Measurements from ENCODE around the gene DSE.

DNA sequence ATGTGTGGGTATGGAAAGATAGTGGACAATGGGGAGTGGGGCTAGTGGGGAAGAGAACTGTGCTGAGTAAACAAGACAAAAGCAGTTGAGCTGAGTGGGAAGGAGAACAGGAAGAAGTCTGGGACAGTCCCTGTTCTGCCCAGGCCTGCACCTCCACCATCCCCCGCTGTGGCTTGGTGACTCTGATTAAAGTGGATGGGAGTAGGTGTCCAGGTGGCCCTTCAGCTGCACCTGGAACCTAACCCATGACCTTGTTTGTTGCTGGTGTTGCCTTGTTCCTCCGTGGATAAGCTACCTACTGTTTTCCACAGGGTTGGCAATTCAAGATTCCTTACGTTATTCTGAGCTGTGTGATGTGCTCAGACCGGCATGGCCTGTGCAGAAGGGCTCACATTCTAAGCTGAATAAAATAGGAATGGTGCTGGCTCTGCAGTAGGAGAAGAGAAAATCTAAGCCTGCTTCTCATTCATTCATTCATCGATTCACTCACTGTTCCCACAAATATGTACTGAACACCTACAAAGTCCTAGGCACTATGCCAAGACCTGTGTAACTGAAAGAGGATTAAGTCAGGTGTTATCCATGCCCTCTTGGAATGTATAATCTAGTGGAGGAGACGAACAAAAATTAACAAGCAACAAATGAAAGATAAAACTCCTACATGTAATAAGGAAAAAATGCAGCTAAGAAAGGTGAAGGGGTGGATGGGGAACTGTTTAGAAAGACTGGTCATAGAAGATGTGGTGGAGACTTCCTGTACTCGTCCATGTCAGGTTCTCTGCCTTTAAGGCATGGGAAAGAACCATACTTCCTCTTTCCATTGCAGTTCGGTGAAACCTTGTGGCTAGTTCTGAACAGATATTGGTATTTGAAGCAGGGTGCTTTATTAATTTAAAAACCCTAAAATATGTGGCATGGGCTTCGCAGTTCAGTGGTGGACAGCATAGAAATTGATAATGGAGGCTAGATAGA is 80.3 kb downstream of the DSE start:
- TF ChIP-seq, protein P1, sequence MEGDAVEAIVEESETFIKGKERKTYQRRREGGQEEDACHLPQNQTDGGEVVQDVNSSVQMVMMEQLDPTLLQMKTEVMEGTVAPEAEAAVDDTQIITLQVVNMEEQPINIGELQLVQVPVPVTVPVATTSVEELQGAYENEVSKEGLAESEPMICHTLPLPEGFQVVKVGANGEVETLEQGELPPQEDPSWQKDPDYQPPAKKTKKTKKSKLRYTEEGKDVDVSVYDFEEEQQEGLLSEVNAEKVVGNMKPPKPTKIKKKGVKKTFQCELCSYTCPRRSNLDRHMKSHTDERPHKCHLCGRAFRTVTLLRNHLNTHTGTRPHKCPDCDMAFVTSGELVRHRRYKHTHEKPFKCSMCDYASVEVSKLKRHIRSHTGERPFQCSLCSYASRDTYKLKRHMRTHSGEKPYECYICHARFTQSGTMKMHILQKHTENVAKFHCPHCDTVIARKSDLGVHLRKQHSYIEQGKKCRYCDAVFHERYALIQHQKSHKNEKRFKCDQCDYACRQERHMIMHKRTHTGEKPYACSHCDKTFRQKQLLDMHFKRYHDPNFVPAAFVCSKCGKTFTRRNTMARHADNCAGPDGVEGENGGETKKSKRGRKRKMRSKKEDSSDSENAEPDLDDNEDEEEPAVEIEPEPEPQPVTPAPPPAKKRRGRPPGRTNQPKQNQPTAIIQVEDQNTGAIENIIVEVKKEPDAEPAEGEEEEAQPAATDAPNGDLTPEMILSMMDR (IDR thresholded peaks at IDR 0.05; ENCODE audit: borderline replicate concordance, extremely low read depth, low read length, poor library complexity, severe bottlenecking): no peak
- no peak for TF ChIP-seq EZH2 (IDR thresholded peaks at IDR 0.05; ENCODE audit: borderline replicate concordance, low read depth, low read length, severe bottlenecking)
